Measurements from ENCODE around the gene CASP12.

- no peak for TF ChIP-seq POLR2A (IDR thresholded peaks at IDR 0.05; ENCODE audit: low read depth, low read length)
- TF ChIP-seq TAF1 (IDR thresholded peaks at IDR 0.05; ENCODE audit: low read depth, low read length): no peak
- TF ChIP-seq POLR2AphosphoS5 (IDR thresholded peaks at IDR 0.05; ENCODE audit: low read depth, low read length): no peak
- no peak for TF ChIP-seq PAX5 (IDR thresholded peaks at IDR 0.05; ENCODE audit: insufficient read depth, low read length, severe bottlenecking)
- TF ChIP-seq SPI1 (IDR thresholded peaks at IDR 0.05; ENCODE audit: low read depth, low read length): no peak
These were observed 2.6 kb downstream of the CASP12 start for GRCh38 chr11:104895634-104896033.

Data from GM12891 (cell line).